SKM-1 treated with dmso at 0.1 percent for 144 hours (cell line): ENCODE data around the gene SEMA3C.

Experiments
- DNase-seq: peaks from one replicate; lab custom pipeline; 2025; ENCODE audit not compliant: unreplicated experiment; lab: John Stamatoyannopoulos, UW

The SEMA3C gene

GRCh38 chr7:80918909-80919721, at the start of gene SEMA3C:
Gene SEMA3C (minus strand): TSS chr7:80919051. CDS start chr7:80916781, 2,270 bp downstream.
- DNase-seq, result peak; percentile 42

GRCh38 chr7:80968606-80969005, 49.8 kb upstream of the SEMA3C start:
- DNase-seq, result no peak

- no peak for DNase-seq
These were observed 49.1 kb upstream of the SEMA3C start for GRCh38 chr7:80967917-80968297.

- peak; percentile 33 for DNase-seq
These were observed 48.4 kb upstream of the SEMA3C start for GRCh38 chr7:80967071-80967916.

GRCh38 chr7:80960244-80960795, 41.5 kb upstream of the SEMA3C start:
- no peak for DNase-seq

- no peak for DNase-seq
These were observed 38.5 kb upstream of the SEMA3C start for GRCh38 chr7:80957226-80957777.

- no peak for DNase-seq
These were observed 35.3 kb upstream of the SEMA3C start for GRCh38 chr7:80954191-80954590.

GRCh38 chr7:80950550-80950967, 31.7 kb upstream of the SEMA3C start:
- no peak for DNase-seq

GRCh38 chr7:80949449-80949848, 30.6 kb upstream of the SEMA3C start:
- no peak for DNase-seq

GRCh38 chr7:80946858-80947257, 28.0 kb upstream of the SEMA3C start:
- no peak for DNase-seq

GRCh38 chr7:80945976-80946375, 27.1 kb upstream of the SEMA3C start:
- no peak for DNase-seq

- no peak for DNase-seq
These were observed 24.5 kb upstream of the SEMA3C start for GRCh38 chr7:80943342-80943741.

GRCh38 chr7:80942261-80943041, 23.6 kb upstream of the SEMA3C start:
- DNase-seq, result no peak

- no peak for DNase-seq
These were observed 22.4 kb upstream of the SEMA3C start for GRCh38 chr7:80941208-80941758.

GRCh38 chr7:80940539-80941207, 21.8 kb upstream of the SEMA3C start:
- DNase-seq, result no peak

- no peak for DNase-seq
These were observed 18.5 kb upstream of the SEMA3C start for GRCh38 chr7:80937336-80937735.

GRCh38 chr7:80935991-80936780, 17.3 kb upstream of the SEMA3C start:
- DNase-seq, result no peak

GRCh38 chr7:80934321-80934720, 15.5 kb upstream of the SEMA3C start:
- no peak for DNase-seq

GRCh38 chr7:80932536-80932935, 13.7 kb upstream of the SEMA3C start:
- DNase-seq, result no peak
